HepG2 (cell line): ENCODE measurements around the gene UCKL1. TPM values are rescaled to one million over a fixed set of nuclear protein-coding genes. Genes with fewer than 3 reads are reported as not detected.

ENCODE experiments used
- CHCHD3 ChIP-seq: sonication (generic); formaldehyde crosslinking; IDR thresholded peaks from 2 replicates; pipeline ENCODE4 v1.8.0; 2022; ENCODE audit warnings: mild to moderate bottlenecking, missing genetic modification reagents, moderate library complexity
- FOXP1 ChIP-seq, 2 experiments: fragments of 450-650 bp in 1 of 2; IDR thresholded peaks; 2 replicates each; pipeline ENCODE4 v1.6.1; 2017 to 2018; ENCODE audit warnings: antibody characterized with exemption in 1 of 2
- GMEB2 ChIP-seq: IDR thresholded peaks from 2 replicates; pipeline ENCODE4 v1.6.1; 2016; ENCODE audit warnings: missing biosample characterization, missing genetic modification reagents, low read depth
- KDM5B ChIP-seq: sonication (generic); formaldehyde crosslinking; IDR thresholded peaks from 2 replicates; pipeline ENCODE4 v1.4.0; 2020; ENCODE audit warnings: missing genetic modification reagents, mild to moderate bottlenecking, borderline replicate concordance
- KMT2A ChIP-seq: sonication (generic); formaldehyde crosslinking; IDR thresholded peaks from 2 replicates; pipeline ENCODE4 v1.4.0; 2020; ENCODE audit warnings: missing genetic modification reagents
- MAFF ChIP-seq: IDR thresholded peaks from 2 replicates; pipeline ENCODE4 v1.6.1; 2011; ENCODE audit warnings: low read depth, low read length, improper control_type of control experiment
- MBNL3 ChIP-seq: fragments of 250-450 bp; sonication (Bioruptor Pico); conservative IDR thresholded peaks from 2 replicates; pipeline ENCODE4 v1.8.0; 2022; ENCODE audit warnings: mild to moderate bottlenecking, inconsistent platforms
- MIER2 ChIP-seq: IDR thresholded peaks from 2 replicates; pipeline ENCODE4 v1.6.1; 2016; ENCODE audit warnings: missing biosample characterization, missing genetic modification reagents
- NR2F2 ChIP-seq: IDR thresholded peaks from 2 replicates; pipeline ENCODE4 v1.6.1; 2012; ENCODE audit warnings: low read depth, inconsistent platforms, borderline replicate concordance
- PLRG1 ChIP-seq: fragments of 450-650 bp; conservative IDR thresholded peaks from 2 replicates; pipeline ENCODE4 v1.6.1; 2016
- SAFB2 ChIP-seq: sonication (generic); formaldehyde crosslinking; IDR thresholded peaks from 2 replicates; pipeline ENCODE4 v1.5.1; 2020; ENCODE audit warnings: missing genetic modification reagents, low read depth, mild to moderate bottlenecking, borderline replicate concordance
- SRY ChIP-seq: sonication (generic); formaldehyde crosslinking; IDR thresholded peaks from 2 replicates; pipeline ENCODE4 v1.8.0; 2022; ENCODE audit warnings: mild to moderate bottlenecking, missing genetic modification reagents
- STAG1 ChIP-seq: sonication (generic); formaldehyde crosslinking; IDR thresholded peaks from 2 replicates; pipeline ENCODE4 v1.4.0; 2020; ENCODE audit warnings: missing genetic modification reagents
- STAT5B ChIP-seq: sonication (generic); formaldehyde crosslinking; IDR thresholded peaks from 2 replicates; pipeline ENCODE4 v1.4.0; 2020; ENCODE audit warnings: missing genetic modification reagents
- TEAD2 ChIP-seq: sonication (generic); formaldehyde crosslinking; IDR thresholded peaks from 2 replicates; pipeline ENCODE4 v1.9.0; 2021; ENCODE audit warnings: missing genetic modification reagents
- THAP11 ChIP-seq: IDR thresholded peaks from 2 replicates; pipeline ENCODE4 v1.6.1; 2016; ENCODE audit warnings: missing biosample characterization, missing genetic modification reagents
- ZNF292 ChIP-seq: sonication (generic); formaldehyde crosslinking; IDR thresholded peaks from 2 replicates; pipeline ENCODE4 v1.8.1; 2022; ENCODE audit warnings: mild to moderate bottlenecking, low read depth, missing genetic modification reagents, borderline replicate concordance
- ZNF362 ChIP-seq: sonication (generic); formaldehyde crosslinking; IDR thresholded peaks from 2 replicates; pipeline ENCODE4 v1.4.0; 2020; ENCODE audit warnings: missing genetic modification reagents, mild to moderate bottlenecking, borderline replicate concordance
- ZNF549 ChIP-seq: sonication (generic); formaldehyde crosslinking; IDR thresholded peaks from 2 replicates; pipeline ENCODE4 v1.5.0; 2020; ENCODE audit warnings: missing genetic modification reagents
- ZNF709 ChIP-seq: sonication (generic); formaldehyde crosslinking; IDR thresholded peaks from 2 replicates; pipeline ENCODE4 v1.5.0; 2020; ENCODE audit warnings: mild to moderate bottlenecking, missing genetic modification reagents
- ZNF879 ChIP-seq: sonication (generic); formaldehyde crosslinking; IDR thresholded peaks from 2 replicates; pipeline ENCODE4 v1.8.1; 2023; ENCODE audit warnings: missing genetic modification reagents
- polyA plus RNA-seq, 8 experiments: library from polyadenylated mRNA; depleted of rRNA in 3 of 8; stranded (reverse) in 7 of 8; unstranded in 1 of 8; fragments of >200 nt; fragmentation: Illumina TruSeq in 4 of 8; extraction: Trizol in 4 of 8; gene quantifications; 2 replicates each; pipeline versions ENCODE4 v1.2.1 to v1.2.3, GENCODE V29; 2011 to 2016; ENCODE audit warnings: low read depth in 4 of 8, missing spikeins in 1 of 8, mixed read lengths in 1 of 8; ENCODE audit not compliant: insufficient read depth in 1 of 8
- total RNA-seq, 5 experiments: library from RNA; depleted of rRNA; stranded (reverse); fragments of >200 nt; fragmentation: Illumina TruSeq; extraction: Trizol; gene quantifications; 2 replicates each; pipeline ENCODE4 v1.2.3, GENCODE V29; 2016; ENCODE audit warnings: low read depth in 1 of 5
- TF ChIP-seq, protein P1 (sequence below): IDR thresholded peaks from 2 replicates; pipeline ENCODE4 v1.6.1; 2018; ENCODE audit warnings: missing genetic modification reagents

The UCKL1 gene
- total and polyA plus RNA-seq, 2 of the 13 experiments (the other 11 are each of a cell fraction or from before 2014, with no cell fraction given): 50.2 to 126 TPM

- TF ChIP-seq, protein P1, sequence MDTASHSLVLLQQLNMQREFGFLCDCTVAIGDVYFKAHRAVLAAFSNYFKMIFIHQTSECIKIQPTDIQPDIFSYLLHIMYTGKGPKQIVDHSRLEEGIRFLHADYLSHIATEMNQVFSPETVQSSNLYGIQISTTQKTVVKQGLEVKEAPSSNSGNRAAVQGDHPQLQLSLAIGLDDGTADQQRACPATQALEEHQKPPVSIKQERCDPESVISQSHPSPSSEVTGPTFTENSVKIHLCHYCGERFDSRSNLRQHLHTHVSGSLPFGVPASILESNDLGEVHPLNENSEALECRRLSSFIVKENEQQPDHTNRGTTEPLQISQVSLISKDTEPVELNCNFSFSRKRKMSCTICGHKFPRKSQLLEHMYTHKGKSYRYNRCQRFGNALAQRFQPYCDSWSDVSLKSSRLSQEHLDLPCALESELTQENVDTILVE: peak; percentile 90
- TF ChIP-seq MAFF: no peak
- peak; percentile 78 for TF ChIP-seq ZNF292 (CRISPR knock-in tag)
- no peak for TF ChIP-seq ZNF549 (CRISPR knock-in tag)
- TF ChIP-seq FOXP1 (IDR thresholded peaks at IDR 0.05): no peak
- peak; percentile 52 for TF ChIP-seq FOXP1 (CRISPR knock-in tag; IDR thresholded peaks at IDR 0.05)
- peak; percentile 82; the same call in 1 of the 2 replicates for TF ChIP-seq KDM5B
- TF ChIP-seq ZNF879: no peak
- no peak for TF ChIP-seq TEAD2
- TF ChIP-seq ZNF362 (CRISPR knock-in tag): peak; percentile 83; the same call in 1 of the 2 replicates
- peak; percentile 75 for TF ChIP-seq KMT2A
- peak; percentile 87 for TF ChIP-seq THAP11
- no peak; the same call in 1 of the 2 replicates for TF ChIP-seq MIER2 (CRISPR knock-in tag)
- peak; percentile 81; the same call in 1 of the 2 replicates for TF ChIP-seq STAT5B (CRISPR knock-in tag)
- no peak for TF ChIP-seq SRY
- TF ChIP-seq GMEB2 (CRISPR knock-in tag): 0 out of 2 replicates have a peak, but pooled peaks have one; percentile 5
- TF ChIP-seq ZNF709 (CRISPR knock-in tag): 0 out of 2 replicates have a peak, but pooled peaks have one; percentile 70
- TF ChIP-seq CHCHD3 (CRISPR knock-in tag): 0 out of 2 replicates have a peak, but pooled peaks have one; percentile 69
- no peak for TF ChIP-seq PLRG1
- peak; percentile 32; the same call in 1 of the 2 replicates for TF ChIP-seq NR2F2
- peak; percentile 96 for TF ChIP-seq SAFB2 (CRISPR knock-in tag)
- no peak for TF ChIP-seq MBNL3 (CRISPR knock-in tag)
- peak; percentile 100 for TF ChIP-seq STAG1 (CRISPR knock-in tag)
These were observed 17.6 kb upstream of the UCKL1 start (continued) for GRCh38 chr20:63973636-63974401.
